Adipose tissue (tissue), 3 donors: ENCODE data around the gene ARHGEF26. TPM values are rescaled to one million over a fixed set of nuclear protein-coding genes. Genes with fewer than 3 reads are reported as not detected.

Experiments
- H3K27ac ChIP-seq: one replicate; pipeline ENCODE4 v1.5.1; 2013; ENCODE audit warnings: low read depth, low read length
- WGBS, 3 donors: extraction: QIAGEN DNeasy Blood & Tissue Kit; methylation state at CpG; one replicate each; pipeline ENCODE4 v1.1.7; 2013; 5-methylcytosine and 5-hydroxymethylcytosine counted together
- polyA plus RNA-seq, 3 donors: library from polyadenylated mRNA; stranded (reverse); fragments of 200-250 nt; gene quantifications; one replicate each; pipeline ENCODE4 v1.2.3, GENCODE V29; 2013
- donor health status: healthy with polysubstance abuse.
- donor health status: Bipolar disorder and iron deficiency.
- donor health status: healthy.

ARHGEF26 gene
- polyA plus RNA-seq, 3 donors: 4.0 to 7.1 (median 6.9) TPM

- 64 to 92% (median 82%) methylated on average over 3 of the region's 3 CpGs for WGBS, 3 donors
- H3K27ac ChIP-seq: no peak overlapping the region
These were observed 18.8 kb downstream of the ARHGEF26 start for GRCh38 chr3:154139996-154140436.

DNA sequence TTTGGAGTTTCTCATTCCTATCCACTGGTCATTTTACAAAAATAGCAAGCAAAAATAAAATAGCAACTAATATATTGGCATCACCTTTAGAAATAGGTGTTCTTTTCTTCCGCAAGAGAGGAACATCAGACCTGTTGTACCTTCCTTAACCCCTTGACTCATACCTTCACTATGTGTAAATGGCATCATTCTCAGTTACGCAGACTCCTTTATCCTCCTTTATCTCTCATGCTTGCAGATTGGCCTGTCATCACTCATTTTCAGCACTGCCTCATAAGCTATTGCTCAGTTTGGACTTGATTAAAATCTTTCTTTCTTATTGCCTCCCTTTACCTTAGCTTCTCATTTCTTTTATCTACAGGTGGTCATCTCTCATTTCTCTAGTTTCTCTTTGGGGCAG is 21.4 kb downstream of the ARHGEF26 start:
- 97 to 100% (median 97%) methylated on average over 2 of the region's 2 CpGs for WGBS, 3 donors
- no peak overlapping the region for H3K27ac ChIP-seq

DNA sequence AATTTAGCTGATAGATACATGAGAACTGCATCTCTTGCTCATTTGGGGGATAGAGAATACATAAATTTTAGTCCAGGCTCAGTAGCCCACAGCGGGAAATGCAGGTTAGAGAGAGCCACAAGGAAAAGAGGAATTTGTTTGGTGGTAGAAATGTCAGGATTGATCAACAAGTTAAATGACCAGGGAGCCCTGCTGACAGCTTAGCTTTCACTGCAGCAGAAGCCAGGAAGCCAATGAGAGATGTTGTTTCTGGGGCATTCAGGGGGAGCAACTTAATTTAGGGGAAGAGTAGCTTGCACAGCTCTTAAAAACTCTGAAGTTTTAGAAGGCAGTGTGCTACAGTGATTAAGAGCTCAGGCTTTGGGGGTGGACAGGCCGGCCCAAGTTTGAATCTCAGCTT is 22.7 kb downstream of the ARHGEF26 start:
- WGBS, 3 donors: 88 to 90% (median 89%) methylated on average over 2 of the region's 2 CpGs
- no peak overlapping the region for H3K27ac ChIP-seq

DNA sequence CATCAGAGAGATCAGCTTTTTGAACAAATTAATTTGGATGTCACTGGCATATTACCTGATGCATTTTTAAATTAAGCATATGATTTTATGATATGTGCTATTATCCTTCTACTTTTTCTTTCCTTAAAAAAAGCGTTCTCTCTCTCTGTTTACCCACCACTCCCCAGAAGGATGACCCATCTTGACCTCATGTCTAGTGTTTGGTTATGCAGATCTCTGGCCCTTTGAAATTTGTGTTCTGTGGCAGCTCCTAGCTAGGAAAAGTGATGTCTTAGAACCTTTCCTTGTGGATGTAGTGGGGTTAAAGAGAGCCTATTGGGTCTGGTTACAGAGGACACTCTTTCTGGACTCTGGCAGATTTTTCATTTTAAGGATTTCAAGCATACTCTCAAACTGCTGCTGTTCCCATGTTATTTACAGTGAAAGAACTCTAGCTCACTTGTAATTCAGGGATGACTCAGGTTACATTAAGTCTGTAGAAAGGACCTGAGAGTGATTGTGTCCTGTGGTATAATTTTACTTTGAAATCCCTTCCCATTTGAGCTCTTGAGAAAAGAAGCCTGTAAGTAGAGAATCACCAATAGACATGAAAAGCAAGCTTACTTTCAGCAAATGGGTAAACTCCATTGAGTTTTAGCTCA is 23.8 kb downstream of the ARHGEF26 start:
- H3K27ac ChIP-seq: no peak overlapping the region
- 50 to 85% (median 72%) methylated on average over 1 of the region's 1 CpG for WGBS, 3 donors

- 71 to 95% (median 74%) methylated on average over 1 of the region's 1 CpG for WGBS, 3 donors
- no peak overlapping the region for H3K27ac ChIP-seq
These were observed 27.4 kb downstream of the ARHGEF26 start for GRCh38 chr3:154148541-154148940.

DNA sequence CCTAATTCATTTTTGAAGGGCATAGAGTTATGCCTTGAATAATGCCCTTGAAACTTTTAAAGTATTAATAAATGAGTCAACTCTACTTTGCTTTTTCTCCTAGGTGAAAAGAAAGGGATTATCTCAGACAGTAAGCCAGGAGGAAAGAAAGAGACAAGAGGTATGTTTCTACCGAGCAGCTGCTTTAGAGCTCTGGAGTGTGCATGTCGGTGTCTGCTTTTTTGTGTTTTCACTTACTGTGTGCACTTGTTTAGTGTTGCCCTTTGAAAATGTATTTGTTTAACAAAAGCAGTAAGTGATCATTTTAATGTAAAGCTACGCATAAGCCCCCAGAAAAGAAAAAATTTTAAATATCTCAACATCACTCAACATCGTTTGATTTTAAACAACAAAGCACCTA is 28.1 kb downstream of the ARHGEF26 start:
- WGBS, 3 donors: 92 to 94% (median 92%) methylated on average over 4 of the region's 4 CpGs
- no peak overlapping the region for H3K27ac ChIP-seq

GRCh38 chr3:154151969-154152368 is 30.8 kb downstream of the ARHGEF26 start:
- WGBS, 3 donors: 89 to 93% (median 93%) methylated on average over 1 of the region's 1 CpG
- no peak overlapping the region for H3K27ac ChIP-seq

DNA sequence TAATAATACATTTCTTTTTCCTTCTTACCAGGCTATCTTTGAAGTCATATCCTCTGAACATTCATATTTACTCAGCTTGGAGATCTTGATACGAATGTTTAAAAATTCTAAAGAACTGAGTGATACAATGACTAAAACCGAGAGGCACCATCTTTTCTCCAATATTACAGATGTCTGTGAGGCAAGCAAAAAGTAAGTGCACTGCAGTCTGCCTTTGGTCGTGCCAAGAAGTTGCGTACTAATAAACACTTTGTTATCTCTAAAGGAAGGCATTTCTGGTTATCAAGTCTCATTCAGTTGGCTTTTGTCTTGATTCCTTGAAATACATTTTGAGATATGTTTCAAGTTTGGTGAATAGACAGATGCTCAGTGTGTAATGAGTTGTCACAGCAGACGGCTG is 31.6 kb downstream of the ARHGEF26 start:
- 85 to 93% (median 92%) methylated on average over 5 of the region's 5 CpGs for WGBS, 3 donors
- no peak overlapping the region for H3K27ac ChIP-seq

DNA sequence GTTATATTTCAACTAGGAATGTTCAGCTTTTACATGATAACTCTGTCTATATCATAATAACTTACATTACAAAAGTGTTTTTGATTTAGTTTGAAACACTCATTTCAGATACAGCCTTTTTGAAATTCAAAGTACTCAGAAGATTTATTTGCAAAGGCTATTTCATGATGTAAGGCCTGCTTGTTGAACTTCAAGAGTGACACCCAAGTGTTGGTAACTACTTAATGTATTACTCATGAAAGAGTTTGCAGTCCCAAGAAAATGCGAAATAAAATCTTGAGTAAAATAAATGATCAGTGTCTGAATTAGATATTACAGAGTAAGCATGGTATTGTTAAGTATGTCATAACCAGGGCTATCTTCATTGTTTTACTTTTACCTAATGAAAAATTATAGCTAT is 35.3 kb downstream of the ARHGEF26 start:
- H3K27ac ChIP-seq: no peak overlapping the region
- 93 to 98% (median 95%) methylated on average over 1 of the region's 1 CpG for WGBS, 3 donors

DNA sequence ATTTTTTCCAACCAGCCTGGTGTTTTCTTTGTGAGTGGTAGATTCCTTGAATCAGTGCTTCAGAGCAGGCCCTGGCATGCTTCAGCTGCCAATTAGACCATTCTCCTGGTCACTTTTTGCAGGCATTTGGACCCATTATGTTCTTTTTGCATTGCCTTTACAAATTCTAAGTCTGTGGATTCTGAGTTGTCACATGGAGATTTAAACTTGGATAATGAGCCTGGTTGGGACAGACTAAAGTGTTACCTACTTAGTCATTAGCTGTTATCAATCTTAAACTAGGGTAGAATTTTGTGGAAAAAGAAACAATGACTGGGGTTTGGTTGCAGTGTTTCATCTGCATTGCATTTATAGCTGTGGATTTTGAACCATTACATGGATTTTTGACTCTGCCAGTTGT is 40.6 kb downstream of the ARHGEF26 start:
- H3K27ac ChIP-seq: no peak overlapping the region

- WGBS, 3 donors: 82 to 96% (median 87%) methylated on average over 2 of the region's 2 CpGs
- H3K27ac ChIP-seq: no peak overlapping the region
These were observed 43.2 kb downstream of the ARHGEF26 start for GRCh38 chr3:154164387-154164786.

DNA sequence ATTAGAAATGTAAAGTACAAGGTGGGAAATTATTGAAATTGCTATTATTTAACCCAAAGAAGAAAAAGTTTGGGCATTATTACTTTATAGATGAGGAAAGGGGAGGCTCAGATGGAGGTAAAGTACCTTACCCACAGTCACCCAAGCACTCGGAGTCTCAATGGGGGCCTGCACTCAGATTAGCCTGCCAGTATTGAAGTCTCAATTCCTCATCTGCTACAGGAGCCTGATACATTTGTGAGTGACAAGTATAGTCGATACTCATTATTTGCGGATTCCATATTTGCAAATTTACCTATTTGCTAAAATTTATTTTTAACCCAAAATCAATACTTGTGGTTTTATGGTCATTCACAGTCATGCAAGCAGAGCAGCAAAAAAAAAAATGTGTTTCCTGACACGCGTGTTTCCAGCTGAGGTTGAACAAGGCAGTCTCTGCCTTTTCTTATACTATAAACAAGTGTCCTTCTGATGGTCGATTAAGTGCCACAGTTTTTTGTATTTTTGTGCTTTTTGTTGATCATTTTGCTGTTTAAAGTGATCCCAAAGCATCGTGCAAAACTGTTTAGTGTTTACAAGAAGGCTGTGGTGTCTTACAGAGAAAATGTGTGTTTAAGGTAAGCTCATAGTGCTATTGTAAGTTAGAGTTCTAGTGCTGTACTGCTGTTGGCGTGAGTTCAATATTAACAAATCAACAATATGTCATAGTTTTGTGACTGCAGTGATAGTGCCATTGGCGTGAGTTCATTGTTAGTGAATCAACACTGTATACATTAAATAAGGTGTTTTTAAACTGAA is 48.0 kb downstream of the ARHGEF26 start:
- no peak overlapping the region for H3K27ac ChIP-seq
- 38 to 85% (median 83%) methylated on average over 9 of the region's 9 CpGs for WGBS, 3 donors

DNA sequence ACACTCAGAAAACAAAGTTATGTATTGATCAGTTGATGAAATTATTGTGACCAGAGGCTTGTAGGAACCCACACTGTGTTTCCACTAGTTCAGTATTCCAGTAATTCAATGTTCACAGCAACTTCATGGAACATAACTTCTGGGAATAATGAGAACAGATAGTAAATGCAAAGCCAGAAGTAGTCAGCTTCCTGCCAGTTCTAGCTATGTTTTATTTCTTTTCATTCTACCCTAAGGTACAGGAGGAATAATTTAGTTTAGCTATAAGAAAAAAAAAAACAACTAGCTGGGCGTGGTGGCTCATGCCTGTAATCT is 48.6 kb downstream of the ARHGEF26 start:
- 96 to 100% (median 96%) methylated on average over 1 of the region's 1 CpG for WGBS, 3 donors
- no peak overlapping the region for H3K27ac ChIP-seq

DNA sequence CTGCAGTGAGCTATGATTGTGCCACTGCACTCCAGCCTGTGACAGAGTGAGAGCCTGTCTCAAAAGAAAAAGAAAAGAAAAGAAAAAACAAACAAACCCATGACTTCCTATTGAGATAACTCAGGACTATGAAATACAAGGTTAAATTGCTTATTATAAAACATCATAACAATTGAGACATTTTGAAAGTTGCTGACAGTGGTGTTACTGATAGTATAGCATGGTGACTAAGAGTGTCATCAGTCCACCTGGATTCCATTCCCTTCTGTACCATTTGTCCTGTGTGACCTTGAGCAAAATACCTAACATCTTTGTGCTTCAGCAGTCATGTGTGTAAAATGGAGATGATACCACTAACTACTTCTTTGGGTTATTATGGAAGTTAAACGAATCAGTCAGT is 49.1 kb downstream of the ARHGEF26 start:
- H3K27ac ChIP-seq: no peak overlapping the region
- WGBS, 3 donors: 93 to 98% (median 94%) methylated on average over 1 of the region's 1 CpG

- WGBS, 3 donors: 84 to 89% (median 87%) methylated on average over 3 of the region's 3 CpGs
- no peak overlapping the region for H3K27ac ChIP-seq
These were observed 53.9 kb downstream of the ARHGEF26 start for GRCh38 chr3:154175041-154175440.

- 74 to 79% (median 74%) methylated on average over 2 of the region's 2 CpGs for WGBS, 3 donors
- no peak overlapping the region for H3K27ac ChIP-seq
These were observed 54.8 kb downstream of the ARHGEF26 start for GRCh38 chr3:154176036-154176435.

- WGBS, 3 donors: 81 to 90% (median 84%) methylated on average over 1 of the region's 1 CpG
- H3K27ac ChIP-seq: no peak overlapping the region
These were observed 56.2 kb downstream of the ARHGEF26 start for GRCh38 chr3:154177406-154177805.

DNA sequence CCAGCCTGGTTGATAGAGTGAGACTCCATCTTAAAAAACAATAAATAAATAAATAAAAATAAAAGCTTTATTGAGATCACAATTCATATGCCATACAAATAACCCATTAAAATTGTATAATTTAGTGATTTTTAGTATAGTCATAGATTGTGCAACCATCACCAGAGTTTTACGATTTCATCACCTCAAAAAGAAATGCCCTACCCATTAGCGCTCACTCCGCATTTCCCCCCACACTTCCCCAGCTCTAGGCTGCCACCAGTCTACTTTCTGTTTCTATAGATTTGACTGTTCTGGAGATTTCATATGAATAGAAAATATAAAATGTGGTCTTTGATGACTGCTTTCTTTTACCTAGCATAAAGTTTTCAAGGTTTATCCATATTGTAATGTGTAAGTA is 57.0 kb downstream of the ARHGEF26 start:
- no peak overlapping the region for H3K27ac ChIP-seq
- 51 to 87% (median 58%) methylated on average over 3 of the region's 3 CpGs for WGBS, 3 donors

DNA sequence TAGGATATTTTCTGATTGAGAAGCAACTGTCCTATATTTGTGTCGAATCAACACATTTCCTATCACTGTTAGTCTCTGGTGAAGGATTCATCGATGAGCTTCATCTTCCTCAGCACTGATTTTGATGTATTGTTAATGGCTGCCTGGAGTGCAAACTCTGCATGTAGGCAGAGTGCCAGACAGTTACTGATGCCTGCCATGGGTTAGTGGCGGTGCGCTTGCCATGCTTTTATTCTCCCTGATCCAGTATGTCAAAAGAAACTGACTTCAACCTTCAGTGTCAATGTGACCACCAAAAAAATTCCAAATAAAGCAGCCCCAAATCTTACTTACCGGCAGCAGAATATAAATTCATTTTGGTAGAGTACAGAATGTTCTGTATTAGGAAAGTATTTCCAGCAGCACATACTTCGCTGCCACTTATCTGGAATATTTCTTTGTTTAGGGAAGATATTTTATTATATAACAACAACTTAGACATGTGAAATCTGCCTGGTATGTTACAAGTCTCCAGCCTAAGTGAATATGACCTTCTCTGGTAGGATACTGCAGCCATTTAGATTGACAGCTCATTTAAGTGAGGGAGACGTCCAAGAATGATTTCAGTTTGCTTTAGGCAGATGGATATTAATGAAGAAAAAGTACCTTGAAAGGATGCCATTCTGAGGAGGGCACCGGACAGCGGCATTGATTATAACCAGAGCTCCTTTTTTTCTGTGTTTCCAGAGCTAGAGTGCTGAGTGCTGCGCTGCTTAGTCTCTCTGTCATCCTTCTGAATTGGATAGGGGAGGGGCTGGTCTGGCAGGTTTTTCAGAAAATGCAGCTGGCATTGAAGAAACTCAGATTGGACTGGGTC is 59.9 kb downstream of the ARHGEF26 start:
- no peak overlapping the region for H3K27ac ChIP-seq
- WGBS, 3 donors: 70 to 87% (median 71%) methylated on average over 10 of the region's 10 CpGs
